Osteoblast (primary cell): ENCODE data around the gene IL3RA. TPM values are rescaled to one million over a fixed set of nuclear protein-coding genes. Genes with fewer than 3 reads are reported as not detected.

Experiments
- DNase-seq: peaks from one replicate; pipeline ENCODE4 v3.0.0; 2011; ENCODE audit warnings: low spot score, mixed read lengths; ENCODE audit not compliant: insufficient read length; ENCODE audit errors: missing footprints
- H2AFZ ChIP-seq: 2 replicates; pipeline ENCODE4 v1.6.0; 2011; ENCODE audit warnings: mild to moderate bottlenecking, low read length
- H3K27ac ChIP-seq: 2 replicates; pipeline ENCODE4 v1.5.1; 2011; ENCODE audit warnings: mild to moderate bottlenecking, low read depth, low read length, moderate library complexity
- H3K27me3 ChIP-seq: 2 replicates; pipeline ENCODE4 v1.6.0; 2012; ENCODE audit warnings: mild to moderate bottlenecking, control low read depth, inconsistent platforms, low read length, moderate library complexity; ENCODE audit not compliant: insufficient read depth
- H3K36me3 ChIP-seq: 2 replicates; pipeline ENCODE4 v1.5.1; 2011; ENCODE audit warnings: mild to moderate bottlenecking, low read length, control low read depth, moderate library complexity; ENCODE audit not compliant: insufficient read depth
- H3K4me1 ChIP-seq: 2 replicates; pipeline ENCODE4 v1.5.1; 2011; ENCODE audit warnings: mild to moderate bottlenecking, low read length, control low read depth, moderate library complexity; ENCODE audit not compliant: insufficient read depth
- H3K4me2 ChIP-seq: 2 replicates; pipeline ENCODE4 v1.6.0; 2011; ENCODE audit warnings: mild to moderate bottlenecking, low read length; ENCODE audit not compliant: insufficient read depth
- H3K4me3 ChIP-seq: fragments of 200-600 bp; sonication (generic); 3 replicates; pipeline ENCODE4 v1.5.1; 2012; ENCODE audit warnings: mild to moderate bottlenecking, low read length, inconsistent platforms; ENCODE audit not compliant: insufficient read depth
- H3K79me2 ChIP-seq: 2 replicates; pipeline ENCODE4 v1.6.0; 2012; ENCODE audit warnings: mild to moderate bottlenecking, low read length, control low read depth, inconsistent platforms; ENCODE audit not compliant: insufficient read depth
- H3K9me3 ChIP-seq: 2 replicates; pipeline ENCODE4 v1.5.1; 2011; ENCODE audit warnings: low read depth, low read length, control low read depth
- H4K20me1 ChIP-seq: 2 replicates; pipeline ENCODE4 v1.6.0; 2012; ENCODE audit warnings: mild to moderate bottlenecking, low read length, control low read depth; ENCODE audit not compliant: insufficient read depth
- total RNA-seq: library from RNA; depleted of rRNA; stranded (reverse); fragments of >200 nt; gene quantifications from 2 replicates; pipeline ENCODE4 v1.2.3, GENCODE V29; 2012
- TF ChIP-seq, protein P1 (sequence below): IDR thresholded peaks from 2 replicates; pipeline ENCODE4 v1.5.1; 2011; ENCODE audit warnings: mild to moderate bottlenecking, low read depth, low read length, moderate library complexity; ENCODE audit errors: extremely low read depth

IL3RA gene
- total RNA-seq, 1 donor, result 0.72 TPM

GRCh38 chrX:1394731-1395501 lies 58.3 kb downstream of the IL3RA start:
- Histone ChIP-seq H3K27ac (peak overlapping the region; percentile 28), H3K9me3 (no peaks in the 10 kb centered on the region), H3K4me3 (peak overlapping the region; percentile 75), H3K79me2 (peaks cover 36% of the 10 kb centered on the region), H4K20me1 (peaks cover 33% of the 10 kb centered on the region), H2AFZ (no peak overlapping the region), H3K4me1 (peaks cover 35% of the 10 kb centered on the region), H3K36me3 (peaks cover 12% of the 10 kb centered on the region), H3K4me2 (peak overlapping the region; percentile 96), H3K27me3 (no peaks in the 10 kb centered on the region)
- peak; percentile 82 for DNase-seq
- TF ChIP-seq, protein P1, sequence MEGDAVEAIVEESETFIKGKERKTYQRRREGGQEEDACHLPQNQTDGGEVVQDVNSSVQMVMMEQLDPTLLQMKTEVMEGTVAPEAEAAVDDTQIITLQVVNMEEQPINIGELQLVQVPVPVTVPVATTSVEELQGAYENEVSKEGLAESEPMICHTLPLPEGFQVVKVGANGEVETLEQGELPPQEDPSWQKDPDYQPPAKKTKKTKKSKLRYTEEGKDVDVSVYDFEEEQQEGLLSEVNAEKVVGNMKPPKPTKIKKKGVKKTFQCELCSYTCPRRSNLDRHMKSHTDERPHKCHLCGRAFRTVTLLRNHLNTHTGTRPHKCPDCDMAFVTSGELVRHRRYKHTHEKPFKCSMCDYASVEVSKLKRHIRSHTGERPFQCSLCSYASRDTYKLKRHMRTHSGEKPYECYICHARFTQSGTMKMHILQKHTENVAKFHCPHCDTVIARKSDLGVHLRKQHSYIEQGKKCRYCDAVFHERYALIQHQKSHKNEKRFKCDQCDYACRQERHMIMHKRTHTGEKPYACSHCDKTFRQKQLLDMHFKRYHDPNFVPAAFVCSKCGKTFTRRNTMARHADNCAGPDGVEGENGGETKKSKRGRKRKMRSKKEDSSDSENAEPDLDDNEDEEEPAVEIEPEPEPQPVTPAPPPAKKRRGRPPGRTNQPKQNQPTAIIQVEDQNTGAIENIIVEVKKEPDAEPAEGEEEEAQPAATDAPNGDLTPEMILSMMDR, result no peak

DNA sequence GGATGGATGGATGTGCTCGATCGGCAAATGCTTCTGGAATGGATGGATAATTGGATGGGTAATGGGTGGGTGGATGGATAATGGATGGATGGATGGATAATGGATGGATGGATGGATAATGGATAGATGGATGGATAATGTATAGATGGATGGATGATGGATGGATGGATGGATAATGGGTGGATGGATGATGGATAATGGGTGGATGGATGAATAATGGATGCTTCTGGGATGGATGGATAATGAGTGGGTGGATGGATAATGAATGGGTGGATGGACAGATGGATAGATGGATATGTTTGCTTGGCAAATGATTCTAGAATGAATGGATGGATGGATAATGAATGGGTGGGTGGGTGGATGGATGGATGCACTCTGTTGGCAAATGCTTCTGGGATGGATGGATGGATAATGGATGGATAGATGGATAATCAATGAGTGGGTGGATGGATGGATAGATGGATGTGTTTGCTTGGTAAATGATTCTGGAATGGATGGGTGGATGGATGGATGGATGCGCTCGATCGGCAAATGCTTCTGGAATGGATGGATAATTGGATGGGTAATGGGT lies 59.1 kb downstream of the IL3RA start:
- DNase-seq, result peak; percentile 26
- peak overlapping the region; percentile 96 for H3K4me2 ChIP-seq
- H4K20me1 ChIP-seq, result peaks cover 25% of the 10 kb centered on the region
- no peak overlapping the region for H3K4me3 ChIP-seq
- H3K27ac ChIP-seq, result no peak overlapping the region
- no peaks in the 10 kb centered on the region for H3K9me3 ChIP-seq
- H3K79me2 ChIP-seq, result peaks cover 28% of the 10 kb centered on the region
- H3K27me3 ChIP-seq, result no peaks in the 10 kb centered on the region
- H2AFZ ChIP-seq, result no peak overlapping the region
- TF ChIP-seq, protein P1, result no peak
- H3K36me3 ChIP-seq, result peaks cover 8% of the 10 kb centered on the region
- peaks cover 31% of the 10 kb centered on the region for H3K4me1 ChIP-seq

GRCh38 chrX:1397001-1397400 lies 60.4 kb downstream of the IL3RA start:
- Histone ChIP-seq H2AFZ (no peak overlapping the region), H3K79me2 (peaks cover 16% of the 10 kb centered on the region), H3K4me2 (no peak overlapping the region), H3K27me3 (no peaks in the 10 kb centered on the region), H3K27ac (no peak overlapping the region), H3K9me3 (no peaks in the 10 kb centered on the region), H3K4me3 (no peak overlapping the region), H3K4me1 (peaks cover 25% of the 10 kb centered on the region), H4K20me1 (peaks cover 15% of the 10 kb centered on the region), H3K36me3 (peaks cover 6% of the 10 kb centered on the region)
- TF ChIP-seq, protein P1, result no peak
- no peak for DNase-seq
